Measurements from ENCODE around the gene NKRF.
"Not testable (repeated sequence)": the region's sequence is repeated elsewhere in the genome, so short reads cannot be mapped to it uniquely, and the experiment has no call there.

NKRF gene

GRCh38 chrX:119606280-119607017 is at the start of gene NKRF:
Gene NKRF (minus strand): TSS chrX:119606424.
- H3K27ac Mint-ChIP-seq: peak within 1 kb of the TSS; percentile 95
- H3K4me3 Mint-ChIP-seq: peak within 1 kb of the TSS; percentile 98
- H3K4me1 Mint-ChIP-seq (ENCODE audit: low read depth): peaks cover 21% of the 10 kb centered on the region
- H3K36me3 Mint-ChIP-seq (ENCODE audit: low read depth): no peaks in the 10 kb centered on the region
- no peaks in the 10 kb centered on the region for H3K9me3 Mint-ChIP-seq
- peaks cover 5% of the 10 kb centered on the region for H3K27me3 Mint-ChIP-seq (ENCODE audit: low read depth)

- H3K36me3 Mint-ChIP-seq (ENCODE audit: low read depth): peaks cover 45% of the 10 kb centered on the region
These were observed 48.9 kb upstream of the NKRF start for GRCh38 chrX:119655125-119655524.

GRCh38 chrX:119654112-119654531 is 47.9 kb upstream of the NKRF start:
- Mint-ChIP-seq H3K9me3 (no peaks in the 10 kb centered on the region), H3K27me3 (ENCODE audit: low read depth) (no peaks in the 10 kb centered on the region), H3K27ac (peak overlapping the region; percentile 68), H3K36me3 (ENCODE audit: low read depth) (peaks cover 45% of the 10 kb centered on the region), H3K4me1 (ENCODE audit: low read depth) (peaks cover 34% of the 10 kb centered on the region), H3K4me3 (no peak overlapping the region)

More at GRCh38 chrX:119655125-119655524, 48.9 kb upstream of the NKRF start:
- H3K27me3 Mint-ChIP-seq (ENCODE audit: low read depth): no peaks in the 10 kb centered on the region
- H3K27ac Mint-ChIP-seq: peak overlapping the region; percentile 74
- H3K9me3 Mint-ChIP-seq: no peaks in the 10 kb centered on the region
- peak overlapping the region; percentile 17 for H3K4me3 Mint-ChIP-seq
- peaks cover 34% of the 10 kb centered on the region for H3K4me1 Mint-ChIP-seq (ENCODE audit: low read depth)

GRCh38 chrX:119648421-119648775 is 42.2 kb upstream of the NKRF start:
- Mint-ChIP-seq H3K27me3 (ENCODE audit: low read depth) (no peaks in the 10 kb centered on the region), H3K4me1 (ENCODE audit: low read depth) (peaks cover 27% of the 10 kb centered on the region), H3K27ac (peak overlapping the region; percentile 90), H3K36me3 (ENCODE audit: low read depth) (peaks cover 32% of the 10 kb centered on the region), H3K9me3 (no peaks in the 10 kb centered on the region), H3K4me3 (peak overlapping the region; percentile 58)

- H3K9me3 Mint-ChIP-seq: no peaks in the 10 kb centered on the region
- H3K36me3 Mint-ChIP-seq (ENCODE audit: low read depth): peaks cover 28% of the 10 kb centered on the region
- H3K4me1 Mint-ChIP-seq (ENCODE audit: low read depth): peaks cover 27% of the 10 kb centered on the region
- peak overlapping the region; percentile 90 for H3K27ac Mint-ChIP-seq
- H3K4me3 Mint-ChIP-seq: peak overlapping the region; percentile 58
- no peaks in the 10 kb centered on the region for H3K27me3 Mint-ChIP-seq (ENCODE audit: low read depth)
These were observed 41.6 kb upstream of the NKRF start for GRCh38 chrX:119647552-119648420.

GRCh38 chrX:119647089-119647488 is 40.9 kb upstream of the NKRF start:
- no peak overlapping the region for H3K4me3 Mint-ChIP-seq
- H3K4me1 Mint-ChIP-seq (ENCODE audit: low read depth): peaks cover 27% of the 10 kb centered on the region
- H3K9me3 Mint-ChIP-seq: no peaks in the 10 kb centered on the region
- peak overlapping the region; percentile 74 for H3K27ac Mint-ChIP-seq
- peaks cover 26% of the 10 kb centered on the region for H3K36me3 Mint-ChIP-seq (ENCODE audit: low read depth)
- no peaks in the 10 kb centered on the region for H3K27me3 Mint-ChIP-seq (ENCODE audit: low read depth)

- Mint-ChIP-seq H3K27me3 (ENCODE audit: low read depth) (no peaks in the 10 kb centered on the region), H3K27ac (peak overlapping the region; percentile 74), H3K4me3 (peak overlapping the region; percentile 21), H3K9me3 (no peaks in the 10 kb centered on the region), H3K4me1 (ENCODE audit: low read depth) (peaks cover 27% of the 10 kb centered on the region), H3K36me3 (ENCODE audit: low read depth) (peaks cover 26% of the 10 kb centered on the region)
These were observed 40.3 kb upstream of the NKRF start for GRCh38 chrX:119646515-119646914.

- no peaks in the 10 kb centered on the region for H3K9me3 Mint-ChIP-seq
- H3K27ac Mint-ChIP-seq: no peak overlapping the region
- H3K27me3 Mint-ChIP-seq (ENCODE audit: low read depth): no peaks in the 10 kb centered on the region
- H3K36me3 Mint-ChIP-seq (ENCODE audit: low read depth): peaks cover 32% of the 10 kb centered on the region
- no peak overlapping the region for H3K4me3 Mint-ChIP-seq
- H3K4me1 Mint-ChIP-seq (ENCODE audit: low read depth): peaks cover 18% of the 10 kb centered on the region
These were observed 37.5 kb upstream of the NKRF start for GRCh38 chrX:119643696-119644095.

- H3K4me1 Mint-ChIP-seq (ENCODE audit: low read depth): peaks cover 17% of the 10 kb centered on the region
- no peak overlapping the region for H3K4me3 Mint-ChIP-seq
- no peaks in the 10 kb centered on the region for H3K27me3 Mint-ChIP-seq (ENCODE audit: low read depth)
- H3K36me3 Mint-ChIP-seq (ENCODE audit: low read depth): peaks cover 31% of the 10 kb centered on the region
- H3K9me3 Mint-ChIP-seq: no peaks in the 10 kb centered on the region
- H3K27ac Mint-ChIP-seq: no peak overlapping the region
These were observed 34.5 kb upstream of the NKRF start for GRCh38 chrX:119640731-119641170.

GRCh38 chrX:119638725-119639471 is 32.7 kb upstream of the NKRF start:
- Mint-ChIP-seq H3K9me3 (no peaks in the 10 kb centered on the region), H3K4me3 (no peak overlapping the region)

GRCh38 chrX:119637421-119637820 is 31.2 kb upstream of the NKRF start:
- Mint-ChIP-seq H3K36me3 (ENCODE audit: low read depth) (peaks cover 46% of the 10 kb centered on the region), H3K27ac (peak overlapping the region; percentile 55), H3K4me1 (ENCODE audit: low read depth) (peaks cover 23% of the 10 kb centered on the region)
- H3K27me3 Mint-ChIP-seq (ENCODE audit: low read depth); H3K9me3 Mint-ChIP-seq; H3K4me3 Mint-ChIP-seq: not testable (repeated sequence)

More at GRCh38 chrX:119638725-119639471, 32.7 kb upstream of the NKRF start:
- peak overlapping the region; percentile 31 for H3K27ac Mint-ChIP-seq
- peaks cover 26% of the 10 kb centered on the region for H3K4me1 Mint-ChIP-seq (ENCODE audit: low read depth)
- no peaks in the 10 kb centered on the region for H3K27me3 Mint-ChIP-seq (ENCODE audit: low read depth)
- peaks cover 37% of the 10 kb centered on the region for H3K36me3 Mint-ChIP-seq (ENCODE audit: low read depth)

GRCh38 chrX:119636419-119636818 is 30.2 kb upstream of the NKRF start:
- Mint-ChIP-seq H3K9me3 (no peaks in the 10 kb centered on the region), H3K27ac (no peak overlapping the region), H3K36me3 (ENCODE audit: low read depth) (peaks cover 45% of the 10 kb centered on the region), H3K4me3 (no peak overlapping the region), H3K27me3 (ENCODE audit: low read depth) (no peaks in the 10 kb centered on the region), H3K4me1 (ENCODE audit: low read depth) (peaks cover 23% of the 10 kb centered on the region)

- Mint-ChIP-seq H3K27me3 (ENCODE audit: low read depth) (no peaks in the 10 kb centered on the region), H3K4me3 (no peak overlapping the region)
These were observed 29.6 kb upstream of the NKRF start for GRCh38 chrX:119635799-119636198.

GRCh38 chrX:119635179-119635578 is 29.0 kb upstream of the NKRF start:
- Mint-ChIP-seq H3K4me3 (peak overlapping the region; percentile 34), H3K36me3 (ENCODE audit: low read depth) (peaks cover 36% of the 10 kb centered on the region), H3K9me3 (no peaks in the 10 kb centered on the region), H3K4me1 (ENCODE audit: low read depth) (peaks cover 23% of the 10 kb centered on the region), H3K27ac (peak overlapping the region; percentile 84), H3K27me3 (ENCODE audit: low read depth) (no peaks in the 10 kb centered on the region)

More at GRCh38 chrX:119635799-119636198, 29.6 kb upstream of the NKRF start:
- Mint-ChIP-seq H3K4me1 (ENCODE audit: low read depth) (peaks cover 23% of the 10 kb centered on the region), H3K27ac (peak overlapping the region; percentile 84), H3K36me3 (ENCODE audit: low read depth) (peaks cover 41% of the 10 kb centered on the region), H3K9me3 (no peaks in the 10 kb centered on the region)

Data from T-helper 1 cell treated with Interleukin-12 subunit alpha and Interleukin-12 subunit beta and Interleukin-4 antibody, amounts not matched to agents 30 μg/mL and 1 μg/mL, for 36 hours (primary cell).